ENCODE results near the gene OR2T4.

The OR2T4 gene

GRCh38 chr1:248388426-248388825, 27.0 kb downstream of the OR2T4 start:
- no peak overlapping the region for H3K27ac ChIP-seq (ENCODE audit: low read depth, low read length)
- H3K27me3 ChIP-seq (ENCODE audit: control insufficient read depth in 1 of 2, insufficient read depth in 2 of 2, low read length in 2 of 2): no peaks in the 10 kb centered on the region
- H3K9ac ChIP-seq (ENCODE audit: low read length): no peak overlapping the region
- H3K4me1 ChIP-seq (ENCODE audit: insufficient read depth, low read length): no peaks in the 10 kb centered on the region
- no peak overlapping the region for H3K4me3 ChIP-seq (ENCODE audit: low read depth in 1 of 2, low read length in 2 of 2)
- H3K9me3 ChIP-seq (ENCODE audit: low read length): no peaks in the 10 kb centered on the region
- no peaks in the 10 kb centered on the region for H3K36me3 ChIP-seq (ENCODE audit: insufficient read depth, low read length)

- H3K9me3 ChIP-seq (ENCODE audit: low read length): no peaks in the 10 kb centered on the region
Measured at GRCh38 chr1:248393050-248393449, 31.6 kb downstream of the OR2T4 start.

DNA sequence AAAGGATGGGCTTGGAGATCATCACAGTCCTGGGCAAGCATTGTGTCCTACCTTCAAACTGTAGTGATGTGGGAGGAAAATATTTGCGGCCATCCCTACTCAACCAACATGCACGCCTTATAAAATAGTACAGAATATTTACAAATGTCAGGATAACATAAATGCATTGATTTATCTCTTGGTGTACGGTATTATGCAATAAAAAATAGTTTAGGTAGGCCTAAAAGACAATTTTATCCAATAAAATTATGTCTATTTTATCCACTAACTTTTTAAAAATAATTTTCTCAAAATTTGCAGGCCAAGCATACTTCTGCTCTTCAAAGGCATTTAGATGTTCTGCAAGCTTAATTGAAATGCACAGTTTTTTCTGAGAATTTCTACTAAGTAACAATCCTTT, 41.3 kb downstream of the OR2T4 start, which contains the start of gene OR2T1:
Gene OR2T1 (plus strand): TSS at position 301 of the 400 bp plus-strand sequence. CDS start 3,100 bp downstream, outside the sequence.
- H3K4me3 ChIP-seq (ENCODE audit: low read depth in 1 of 2, low read length in 2 of 2): no peak within 1 kb of the TSS
- no peaks in the 10 kb centered on the region for H3K9me3 ChIP-seq (ENCODE audit: low read length)
- no peak within 1 kb of the TSS for H3K27ac ChIP-seq (ENCODE audit: low read depth, low read length)
- H3K9ac ChIP-seq (ENCODE audit: low read length): no peak within 1 kb of the TSS
- H3K27me3 ChIP-seq (ENCODE audit: control insufficient read depth in 1 of 2, insufficient read depth in 2 of 2, low read length in 2 of 2): no peaks in the 10 kb centered on the region
- no peaks in the 10 kb centered on the region for H3K36me3 ChIP-seq (ENCODE audit: insufficient read depth, low read length)
- H3K4me1 ChIP-seq (ENCODE audit: insufficient read depth, low read length): no peaks in the 10 kb centered on the region

More at GRCh38 chr1:248393050-248393449, 31.6 kb downstream of the OR2T4 start:
- no peaks in the 10 kb centered on the region for H3K27me3 ChIP-seq (ENCODE audit: control insufficient read depth in 1 of 2, insufficient read depth in 2 of 2, low read length in 2 of 2)
- H3K4me1 ChIP-seq (ENCODE audit: insufficient read depth, low read length): no peaks in the 10 kb centered on the region
- H3K9ac ChIP-seq (ENCODE audit: low read length): no peak overlapping the region
- no peak overlapping the region for H3K27ac ChIP-seq (ENCODE audit: low read depth, low read length)
- no peaks in the 10 kb centered on the region for H3K36me3 ChIP-seq (ENCODE audit: insufficient read depth, low read length)
- H3K4me3 ChIP-seq (ENCODE audit: low read depth in 1 of 2, low read length in 2 of 2): no peak overlapping the region

DNA sequence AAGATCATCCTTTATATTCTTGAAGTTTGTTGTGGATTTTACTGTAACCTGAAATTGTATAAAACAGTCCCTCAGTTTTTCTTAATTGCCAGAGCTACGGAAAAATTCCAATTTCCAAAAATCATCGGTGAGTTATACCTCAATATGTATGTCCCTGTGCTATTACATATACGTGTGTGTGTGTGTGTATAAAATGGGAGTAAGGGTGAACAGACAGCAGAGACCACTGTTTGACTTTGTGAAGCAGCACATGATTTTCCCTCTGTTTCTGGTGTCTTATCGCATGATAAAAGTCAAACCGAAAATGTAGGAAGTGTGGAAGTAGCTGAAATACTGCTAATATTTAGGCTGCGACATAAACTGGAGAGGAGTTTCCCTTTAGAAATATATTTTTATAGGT, 42.6 kb downstream of the OR2T4 start:
- Histone ChIP-seq H3K9ac (ENCODE audit: low read length) (no peak overlapping the region), H3K27ac (ENCODE audit: low read depth, low read length) (no peak overlapping the region), H3K4me1 (ENCODE audit: insufficient read depth, low read length) (no peaks in the 10 kb centered on the region), H3K9me3 (ENCODE audit: low read length) (no peaks in the 10 kb centered on the region), H3K27me3 (ENCODE audit: control insufficient read depth in 1 of 2, insufficient read depth in 2 of 2, low read length in 2 of 2) (no peaks in the 10 kb centered on the region), H3K4me3 (ENCODE audit: low read depth in 1 of 2, low read length in 2 of 2) (no peak overlapping the region), H3K36me3 (ENCODE audit: insufficient read depth, low read length) (no peaks in the 10 kb centered on the region)

DNA sequence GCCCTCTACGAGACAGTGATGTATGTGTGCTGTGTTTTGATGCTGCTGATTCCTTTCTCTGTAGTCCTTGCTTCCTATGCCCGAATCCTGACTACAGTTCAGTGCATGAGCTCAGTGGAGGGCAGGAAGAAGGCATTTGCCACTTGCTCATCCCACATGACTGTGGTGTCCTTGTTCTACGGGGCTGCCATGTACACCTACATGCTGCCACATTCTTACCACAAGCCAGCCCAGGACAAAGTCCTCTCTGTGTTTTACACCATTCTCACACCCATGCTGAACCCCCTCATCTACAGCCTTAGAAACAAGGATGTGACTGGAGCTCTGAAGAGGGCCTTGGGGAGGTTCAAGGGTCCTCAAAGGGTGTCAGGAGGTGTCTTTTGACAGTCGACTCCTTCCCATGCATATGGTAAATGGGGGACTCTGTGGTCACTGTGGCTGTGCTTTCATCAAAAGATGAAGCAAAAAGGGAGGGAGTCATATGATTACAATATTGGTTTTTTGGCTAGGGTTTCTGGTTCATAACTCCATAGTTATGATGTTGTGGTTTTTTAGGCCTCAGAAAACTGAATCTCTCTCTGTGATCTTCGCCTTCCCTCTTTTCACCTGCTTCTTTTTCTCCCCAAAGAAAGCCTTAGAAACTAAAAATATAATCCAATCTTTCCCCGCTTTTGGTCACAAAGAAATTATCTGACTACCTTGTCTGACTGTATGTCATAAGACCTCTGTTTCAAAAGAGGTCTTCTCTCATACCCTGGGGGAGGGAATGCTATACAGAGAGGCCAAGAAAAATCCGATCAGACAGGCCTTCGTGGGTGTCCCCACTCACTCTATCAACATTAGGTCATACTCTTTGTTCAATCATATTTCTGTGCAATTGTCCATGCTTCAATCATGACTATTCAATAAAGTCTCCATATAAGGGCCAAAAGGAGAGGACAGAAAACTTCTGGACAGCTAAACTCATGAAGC, 45.5 kb downstream of the OR2T4 start:
- H3K4me1 ChIP-seq (ENCODE audit: insufficient read depth, low read length): no peaks in the 10 kb centered on the region
- H3K36me3 ChIP-seq (ENCODE audit: insufficient read depth, low read length): no peaks in the 10 kb centered on the region
- H3K27me3 ChIP-seq (ENCODE audit: control insufficient read depth in 1 of 2, insufficient read depth in 2 of 2, low read length in 2 of 2): no peaks in the 10 kb centered on the region
- H3K4me3 ChIP-seq (ENCODE audit: low read depth in 1 of 2, low read length in 2 of 2): no peak overlapping the region
- H3K9me3 ChIP-seq (ENCODE audit: low read length): no peaks in the 10 kb centered on the region
- no peak overlapping the region for H3K27ac ChIP-seq (ENCODE audit: low read depth, low read length)
- H3K9ac ChIP-seq (ENCODE audit: low read length): no peak overlapping the region
